GM18867 (cell line): ENCODE data around the gene SLC35F3.

Experiments
- ATAC-seq: cut with Tn5 transposase; IDR thresholded peaks from one replicate; pipeline ENCODE4 v1.9.1; 2021; ENCODE audit warnings: mild to moderate bottlenecking, moderate library complexity; ENCODE audit not compliant: unreplicated experiment

The SLC35F3 gene

GRCh38 chr1:233971753-233972152, 67.3 kb downstream of the SLC35F3 start:
- ATAC-seq: no peak

- ATAC-seq: no peak
Observed at GRCh38 chr1:233972563-233972950, 68.1 kb downstream of the SLC35F3 start.

GRCh38 chr1:233972951-233973635, 68.6 kb downstream of the SLC35F3 start:
- no peak for ATAC-seq

GRCh38 chr1:233975486-233975885, 71.0 kb downstream of the SLC35F3 start:
- no peak for ATAC-seq

- ATAC-seq: no peak
Observed at GRCh38 chr1:233981042-233981675, 76.7 kb downstream of the SLC35F3 start.

GRCh38 chr1:233982827-233983518, 78.5 kb downstream of the SLC35F3 start:
- no peak for ATAC-seq

- no peak for ATAC-seq
Observed at GRCh38 chr1:233983811-233984210, 79.3 kb downstream of the SLC35F3 start.

- no peak for ATAC-seq
Observed at GRCh38 chr1:233988963-233989696, 84.7 kb downstream of the SLC35F3 start.

GRCh38 chr1:233990486-233990885, 86.0 kb downstream of the SLC35F3 start:
- no peak for ATAC-seq

- peak; percentile 83 for ATAC-seq
Observed at GRCh38 chr1:233993651-233994050, 89.2 kb downstream of the SLC35F3 start.

- ATAC-seq: no peak
Observed at GRCh38 chr1:233994112-233994511, 89.6 kb downstream of the SLC35F3 start.

GRCh38 chr1:233998456-233998855, 94.0 kb downstream of the SLC35F3 start:
- ATAC-seq: no peak

GRCh38 chr1:233998891-233999290, 94.4 kb downstream of the SLC35F3 start:
- ATAC-seq: no peak

- ATAC-seq: no peak
Observed at GRCh38 chr1:234000557-234001041, 96.1 kb downstream of the SLC35F3 start.

GRCh38 chr1:234001817-234002216, 97.3 kb downstream of the SLC35F3 start:
- ATAC-seq: no peak

GRCh38 chr1:234004591-234004990, 100.1 kb downstream of the SLC35F3 start:
- ATAC-seq: no peak

- no peak for ATAC-seq
Observed at GRCh38 chr1:234007684-234008083, 103.2 kb downstream of the SLC35F3 start.

- no peak for ATAC-seq
Observed at GRCh38 chr1:234008591-234008990, 104.1 kb downstream of the SLC35F3 start.

- ATAC-seq: no peak
Observed at GRCh38 chr1:234009668-234010067, 105.2 kb downstream of the SLC35F3 start.

- no peak for ATAC-seq
Observed at GRCh38 chr1:234014208-234014607, 109.7 kb downstream of the SLC35F3 start.

- ATAC-seq: no peak
Observed at GRCh38 chr1:234018816-234019215, 114.3 kb downstream of the SLC35F3 start.
